Panc1 (cell line): Measurements from ENCODE around the gene SERPINB1.

Experiments used
- CTCF ChIP-seq: fragments of 450-650 bp; IDR thresholded peaks from 2 replicates; pipeline ENCODE4 v1.5.1; 2017; ENCODE audit warnings: mild to moderate bottlenecking
- POLR2AphosphoS5 ChIP-seq: IDR thresholded peaks from 2 replicates; pipeline ENCODE4 v1.6.1; 2012; ENCODE audit warnings: mild to moderate bottlenecking, low read depth, low read length, moderate library complexity
- REST ChIP-seq, 2 experiments: IDR thresholded peaks; 2 replicates each; pipeline ENCODE4 v1.6.1; 2011 to 2012; ENCODE audit warnings: low read depth in 2 of 2, control low read depth in 1 of 2, low read length in 1 of 2, mild to moderate bottlenecking in 1 of 2, moderate library complexity in 1 of 2; ENCODE audit not compliant: insufficient read depth in 1 of 2
- SIN3A ChIP-seq: IDR thresholded peaks from 2 replicates; pipeline ENCODE4 v1.6.1; 2012; ENCODE audit warnings: low read depth, mild to moderate bottlenecking, low read length, moderate library complexity, borderline replicate concordance; ENCODE audit not compliant: insufficient read depth

GRCh38 chr6:2872423-2873358 is 31.0 kb upstream of the SERPINB1 start:
- TF ChIP-seq CTCF: no peak
- no peak for TF ChIP-seq POLR2AphosphoS5
- no peak for TF ChIP-seq REST (IDR thresholded peaks at IDR 0.05; ENCODE audit: insufficient read depth in 1 of 2, low read depth in 2 of 2, low read length in 1 of 2)
- TF ChIP-seq SIN3A: no peak
